Panc1 (cell line): ENCODE data around the gene RSPO4.

Experiments used
- CTCF ChIP-seq: fragments of 450-650 bp; IDR thresholded peaks from 2 replicates; pipeline ENCODE4 v1.5.1; 2017; ENCODE audit warnings: mild to moderate bottlenecking
- POLR2AphosphoS5 ChIP-seq: IDR thresholded peaks from 2 replicates; pipeline ENCODE4 v1.6.1; 2012; ENCODE audit warnings: mild to moderate bottlenecking, low read depth, low read length, moderate library complexity

GRCh38 chr20:944774-945410 is 57.2 kb downstream of the RSPO4 start:
- no peak for TF ChIP-seq CTCF
- no peak for TF ChIP-seq POLR2AphosphoS5
